RWPE2 (cell line): Measurements from ENCODE around the gene RAF1.
"Not testable (repeated sequence)": the region's sequence is repeated elsewhere in the genome, so short reads cannot be mapped to it uniquely, and the experiment has no call there.

Experiments used
- ATAC-seq: fragments of 200-7000 bp; cut with Tn5 transposase; 3 replicates; pipeline ENCODE4 v1.9.1; 2021; ENCODE audit warnings: low read depth
- DNase-seq: peaks from one replicate; pipeline ENCODE4 v3.0.0-alpha.2; 2020; ENCODE audit warnings: low spot score
- H3K27ac ChIP-seq: fragments of 450-650 bp; 2 replicates; pipeline ENCODE4 v1.5.1; 2017; ENCODE audit warnings: mild to moderate bottlenecking; ENCODE audit not compliant: poor library complexity, severe bottlenecking
- H3K27me3 ChIP-seq: fragments of 250-450 bp; sonication (Bioruptor Pico); 2 replicates; pipeline ENCODE4 v1.5.1; 2021; ENCODE audit warnings: mild to moderate bottlenecking, moderate library complexity; ENCODE audit not compliant: insufficient read depth, poor library complexity, severe bottlenecking
- H3K36me3 ChIP-seq: fragments of 250-450 bp; sonication (Bioruptor Pico); 2 replicates; pipeline ENCODE4 v1.5.1; 2020; ENCODE audit warnings: low read depth, mild to moderate bottlenecking, moderate library complexity
- H3K4me1 ChIP-seq: fragments of 250-450 bp; sonication (Bioruptor Pico); 2 replicates; pipeline ENCODE4 v1.5.1; 2021; ENCODE audit warnings: mild to moderate bottlenecking, moderate library complexity; ENCODE audit not compliant: insufficient read depth, poor library complexity, severe bottlenecking
- H3K4me3 ChIP-seq: fragments of 250-450 bp; sonication (Bioruptor Pico); 2 replicates; pipeline ENCODE4 v1.5.1; 2021; ENCODE audit warnings: mild to moderate bottlenecking, moderate library complexity; ENCODE audit not compliant: severe bottlenecking
- H3K9me3 ChIP-seq: fragments of 250-450 bp; sonication (Bioruptor Pico); 2 replicates; pipeline ENCODE4 v1.5.1; 2021; ENCODE audit warnings: mild to moderate bottlenecking, moderate library complexity; ENCODE audit not compliant: severe bottlenecking
- TF ChIP-seq, protein P1 (sequence below): fragments of 450-650 bp; IDR thresholded peaks from one replicate; pipeline ENCODE4 v1.5.1; 2017; ENCODE audit warnings: mild to moderate bottlenecking, moderate library complexity; ENCODE audit not compliant: poor library complexity, severe bottlenecking

The RAF1 gene

DNA sequence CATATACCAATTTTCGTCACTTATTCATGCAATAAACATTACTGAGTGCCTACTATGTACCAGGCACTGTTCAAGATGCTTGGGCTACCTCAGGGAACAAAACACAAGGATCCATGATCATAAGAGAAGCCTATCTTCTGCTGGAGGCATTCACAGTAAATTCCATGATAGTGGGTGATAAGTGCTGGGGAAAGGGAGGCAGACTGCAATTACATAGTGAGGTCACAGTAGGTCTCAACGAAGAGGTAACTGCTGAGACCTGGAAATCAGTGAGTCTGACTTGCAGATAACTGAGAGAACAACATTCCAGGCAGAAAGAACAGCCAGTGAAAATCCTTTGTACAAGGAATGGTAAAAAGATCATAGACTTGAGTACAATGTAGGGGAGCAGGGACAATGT lies 33.6 kb downstream of the RAF1 start:
- H3K27ac ChIP-seq, result no peak overlapping the region
- H3K27me3 ChIP-seq, result no peaks in the 10 kb centered on the region
- no peaks in the 10 kb centered on the region for H3K4me1 ChIP-seq
- no peaks in the 10 kb centered on the region for H3K36me3 ChIP-seq
- DNase-seq, result no peak
- H3K9me3 ChIP-seq, result no peaks in the 10 kb centered on the region
- H3K4me3 ChIP-seq, result no peak overlapping the region
- TF ChIP-seq, protein P1, sequence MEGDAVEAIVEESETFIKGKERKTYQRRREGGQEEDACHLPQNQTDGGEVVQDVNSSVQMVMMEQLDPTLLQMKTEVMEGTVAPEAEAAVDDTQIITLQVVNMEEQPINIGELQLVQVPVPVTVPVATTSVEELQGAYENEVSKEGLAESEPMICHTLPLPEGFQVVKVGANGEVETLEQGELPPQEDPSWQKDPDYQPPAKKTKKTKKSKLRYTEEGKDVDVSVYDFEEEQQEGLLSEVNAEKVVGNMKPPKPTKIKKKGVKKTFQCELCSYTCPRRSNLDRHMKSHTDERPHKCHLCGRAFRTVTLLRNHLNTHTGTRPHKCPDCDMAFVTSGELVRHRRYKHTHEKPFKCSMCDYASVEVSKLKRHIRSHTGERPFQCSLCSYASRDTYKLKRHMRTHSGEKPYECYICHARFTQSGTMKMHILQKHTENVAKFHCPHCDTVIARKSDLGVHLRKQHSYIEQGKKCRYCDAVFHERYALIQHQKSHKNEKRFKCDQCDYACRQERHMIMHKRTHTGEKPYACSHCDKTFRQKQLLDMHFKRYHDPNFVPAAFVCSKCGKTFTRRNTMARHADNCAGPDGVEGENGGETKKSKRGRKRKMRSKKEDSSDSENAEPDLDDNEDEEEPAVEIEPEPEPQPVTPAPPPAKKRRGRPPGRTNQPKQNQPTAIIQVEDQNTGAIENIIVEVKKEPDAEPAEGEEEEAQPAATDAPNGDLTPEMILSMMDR, result no peak
- no peak for ATAC-seq

DNA sequence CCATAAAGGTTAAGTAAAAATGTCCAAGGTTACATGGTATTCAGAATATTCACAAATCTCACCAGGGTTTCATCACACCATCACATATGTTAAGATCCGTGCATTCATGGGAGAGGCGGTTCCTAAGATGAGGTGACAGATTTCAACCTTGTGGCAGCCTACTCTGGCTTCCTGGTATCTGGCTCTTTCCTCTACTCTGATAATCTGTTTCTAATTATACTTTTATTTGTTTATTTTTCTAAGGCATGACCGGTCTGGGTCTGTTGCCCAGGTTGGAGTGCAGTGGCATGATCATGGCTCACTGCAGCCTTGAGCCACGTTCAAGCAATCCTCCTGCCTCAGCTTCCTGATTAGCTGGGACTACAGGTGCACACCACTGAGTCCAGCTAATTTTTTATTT lies 34.4 kb downstream of the RAF1 start:
- ATAC-seq (no peak), DNase-seq (no peak)
- H3K9me3 ChIP-seq, result no peaks in the 10 kb centered on the region
- no peaks in the 10 kb centered on the region for H3K36me3 ChIP-seq
- no peaks in the 10 kb centered on the region for H3K4me1 ChIP-seq
- H3K27ac ChIP-seq, result no peak overlapping the region
- H3K27me3 ChIP-seq, result no peaks in the 10 kb centered on the region
- TF ChIP-seq, protein P1, result no peak
- no peak overlapping the region for H3K4me3 ChIP-seq

DNA sequence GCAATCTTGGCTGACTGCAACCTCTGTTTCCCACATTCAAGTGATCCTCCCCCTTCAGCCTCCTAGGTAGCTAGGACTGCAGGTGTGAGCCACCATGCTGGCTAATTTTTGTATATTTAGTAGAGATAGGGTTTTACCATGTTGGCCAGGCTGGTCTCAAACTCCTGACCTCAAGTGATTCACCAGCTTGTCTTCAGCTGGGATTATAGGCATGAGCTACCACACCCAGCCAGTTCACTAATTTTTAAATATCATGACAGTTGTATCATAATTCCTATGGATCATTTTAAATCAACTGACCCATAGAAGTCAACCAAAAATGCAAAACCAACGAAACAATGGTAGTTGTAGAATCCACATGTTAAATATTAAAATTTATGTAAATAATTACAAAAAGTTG lies 35.1 kb downstream of the RAF1 start:
- TF ChIP-seq, protein P1, result no peak
- no peak overlapping the region for H3K4me3 ChIP-seq
- no peak overlapping the region for H3K27ac ChIP-seq
- no peaks in the 10 kb centered on the region for H3K9me3 ChIP-seq
- ATAC-seq (no peak), DNase-seq (no peak)
- H3K4me1 ChIP-seq, result no peaks in the 10 kb centered on the region
- H3K27me3 ChIP-seq, result no peaks in the 10 kb centered on the region
- H3K36me3 ChIP-seq, result no peaks in the 10 kb centered on the region

DNA sequence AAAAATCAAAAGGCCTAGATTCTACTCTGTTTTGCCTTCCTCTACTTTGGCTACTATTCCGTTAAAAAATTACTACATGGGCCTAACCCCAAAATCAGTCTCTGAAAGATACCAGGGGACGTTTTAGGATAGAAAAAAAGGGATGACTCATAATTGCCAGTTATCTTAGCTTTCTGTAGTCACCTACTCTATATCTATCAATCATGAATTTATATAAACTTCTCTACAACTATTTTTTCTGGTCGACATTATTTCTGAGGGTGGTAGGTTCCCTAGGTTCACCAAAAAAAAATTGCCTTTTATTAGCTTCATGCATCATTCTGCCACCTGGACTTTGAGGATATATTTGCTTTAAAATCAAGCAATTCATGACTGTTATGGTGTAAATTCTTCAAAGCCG lies 36.5 kb downstream of the RAF1 start:
- TF ChIP-seq, protein P1, result no peak
- Histone ChIP-seq H3K27me3 (no peaks in the 10 kb centered on the region), H3K4me3 (no peak overlapping the region), H3K4me1 (no peaks in the 10 kb centered on the region), H3K27ac (no peak overlapping the region), H3K9me3 (no peaks in the 10 kb centered on the region), H3K36me3 (no peaks in the 10 kb centered on the region)
- DNase-seq, result no peak
- no peak for ATAC-seq

DNA sequence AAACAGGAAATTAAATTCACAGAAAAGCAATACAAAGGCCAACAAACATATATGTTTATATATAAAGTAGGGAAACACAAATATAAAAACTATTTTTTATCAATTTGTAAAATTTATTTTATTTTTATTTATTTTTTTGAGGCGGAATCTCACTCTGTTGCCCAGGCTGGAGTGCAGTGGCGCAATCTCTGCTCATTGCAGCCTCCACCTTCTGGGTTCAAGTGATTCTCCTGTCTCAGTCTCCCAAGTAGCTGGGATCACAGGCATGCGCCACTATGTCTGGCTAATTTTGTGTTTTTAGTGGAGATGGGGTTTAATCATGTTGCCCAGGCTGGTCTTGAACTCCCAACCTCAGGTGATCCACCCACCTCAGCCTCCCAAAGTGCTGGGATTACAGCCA lies 39.0 kb downstream of the RAF1 start:
- not testable (repeated sequence) for H3K4me1 ChIP-seq, H3K9me3 ChIP-seq, H3K27me3 ChIP-seq, ATAC-seq, DNase-seq, H3K36me3 ChIP-seq, H3K4me3 ChIP-seq, H3K27ac ChIP-seq

DNA sequence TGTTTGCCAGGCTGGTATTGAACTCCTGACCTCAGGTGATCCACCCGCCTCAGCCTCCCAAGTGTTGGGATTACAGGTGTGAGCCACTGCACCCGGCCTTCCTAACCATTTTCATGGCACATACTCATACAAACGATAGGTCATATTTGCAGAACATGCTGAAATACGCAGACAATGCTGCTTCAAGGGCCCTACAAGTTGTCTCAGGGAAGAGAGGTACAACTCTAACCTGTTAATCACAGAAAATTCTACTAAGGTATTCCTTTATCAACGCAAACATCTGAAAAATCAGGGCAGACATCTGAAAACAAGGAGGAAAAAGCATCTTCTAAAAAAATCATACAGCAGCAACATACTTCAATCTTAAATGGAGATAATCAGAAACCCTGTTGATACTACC lies 39.9 kb downstream of the RAF1 start:
- TF ChIP-seq, protein P1, result no peak
- no peak overlapping the region for H3K27ac ChIP-seq
- ATAC-seq (no peak), DNase-seq (no peak)
- no peak overlapping the region for H3K4me3 ChIP-seq
- no peaks in the 10 kb centered on the region for H3K27me3 ChIP-seq
- H3K4me1 ChIP-seq, result no peaks in the 10 kb centered on the region
- H3K36me3 ChIP-seq, result no peaks in the 10 kb centered on the region
- H3K9me3 ChIP-seq, result no peaks in the 10 kb centered on the region
